ENCODE results near the gene HNRNPUL1. TPM values are rescaled to one million over a fixed set of nuclear protein-coding genes. Genes with fewer than 3 reads are reported as not detected.
"Not testable (repeated sequence)": the region's sequence is repeated elsewhere in the genome, so short reads cannot be mapped to it uniquely, and the experiment has no call there.

HNRNPUL1 gene
- polyA plus RNA-seq (ENCODE audit: insufficient read depth in 1 of 5, insufficient read length in 5 of 5, low replicate concordance in 1 of 5): 100 to 1,000 TPM; 195 to 226 (median 213) TPM
- long read RNA-seq, donor 1, partial matches to known transcripts: 253 of 257 reads
- long read RNA-seq, donor 1, other reads (novel, unspliced or antisense): 0 of 257 reads
- long read RNA-seq, donor 2, transcript HNRNPUL1-204 (15 exons, 3,555 nt): major isoform, 7 of 71 reads
- long read RNA-seq, donor 2, partial matches to known transcripts: 44 of 71 reads
- long read RNA-seq, donor 2, other reads (novel, unspliced or antisense): 15 of 71 reads
- long read RNA-seq, donor 3, partial matches to known transcripts: 128 of 131 reads
- long read RNA-seq, donor 3, other reads (novel, unspliced or antisense): 0 of 131 reads
- long read RNA-seq, donor 4, partial matches to known transcripts: 80 of 83 reads
- long read RNA-seq, donor 4, other reads (novel, unspliced or antisense): 0 of 83 reads
- long read RNA-seq, donor 5, partial matches to known transcripts: 148 of 156 reads
- long read RNA-seq, donor 5, other reads (novel, unspliced or antisense): 0 of 156 reads
- long read RNA-seq, donor 6, transcript HNRNPUL1-204 (15 exons, 3,555 nt): major isoform, 6 of 240 reads
- long read RNA-seq, donor 6, partial matches to known transcripts: 228 of 240 reads
- long read RNA-seq, donor 6, other reads (novel, unspliced or antisense): 0 of 240 reads
- long read RNA-seq, donor 7, transcript HNRNPUL1-204 (15 exons, 3,555 nt): major isoform, 8 of 231 reads
- long read RNA-seq, donor 7, partial matches to known transcripts: 178 of 231 reads
- long read RNA-seq, donor 7, other reads (novel, unspliced or antisense): 40 of 231 reads
- long read RNA-seq, donor 8, partial matches to known transcripts: 37 of 42 reads
- long read RNA-seq, donor 8, other reads (novel, unspliced or antisense): 0 of 42 reads

DNA sequence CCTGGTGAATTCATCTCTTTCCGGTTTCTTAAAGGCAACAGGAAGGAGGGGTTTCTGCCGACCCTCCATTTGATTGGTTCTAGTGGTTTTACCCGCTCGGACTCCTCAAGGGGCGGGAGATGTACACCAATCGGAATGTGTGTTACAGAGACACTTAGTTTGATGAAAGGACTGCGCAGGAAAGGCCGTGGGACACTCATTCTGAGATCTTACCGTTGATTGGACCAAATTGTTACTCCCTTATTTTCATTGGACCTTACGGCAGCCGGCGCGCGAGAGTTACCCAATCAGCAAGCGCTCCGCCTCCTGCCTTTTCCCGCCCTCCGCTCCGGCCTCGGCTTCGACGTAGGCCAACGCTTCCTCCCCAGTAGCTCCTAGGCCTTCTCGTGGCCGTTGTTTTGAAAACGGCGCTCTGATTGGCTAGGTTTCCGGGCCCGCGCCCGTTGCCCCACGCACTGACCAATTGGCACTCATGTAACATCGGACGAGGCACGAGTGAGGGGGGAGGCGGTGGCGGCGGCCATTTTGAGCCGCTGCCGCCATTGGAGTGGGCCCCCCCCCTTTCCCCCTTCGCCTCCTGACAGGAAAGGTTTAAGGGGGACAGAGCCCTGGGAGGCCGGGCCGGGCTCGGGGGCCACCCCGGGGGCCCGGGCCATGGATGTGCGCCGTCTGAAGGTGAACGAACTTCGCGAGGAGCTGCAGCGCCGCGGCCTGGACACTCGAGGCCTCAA is at the start of gene HNRNPUL1:
TSS of gene HNRNPUL1 (plus strand) at position 523 of the 731 bp plus-strand sequence. CDS start at position 655, 132 bp downstream.
- peak; percentile 100 for DNase-seq

DNA sequence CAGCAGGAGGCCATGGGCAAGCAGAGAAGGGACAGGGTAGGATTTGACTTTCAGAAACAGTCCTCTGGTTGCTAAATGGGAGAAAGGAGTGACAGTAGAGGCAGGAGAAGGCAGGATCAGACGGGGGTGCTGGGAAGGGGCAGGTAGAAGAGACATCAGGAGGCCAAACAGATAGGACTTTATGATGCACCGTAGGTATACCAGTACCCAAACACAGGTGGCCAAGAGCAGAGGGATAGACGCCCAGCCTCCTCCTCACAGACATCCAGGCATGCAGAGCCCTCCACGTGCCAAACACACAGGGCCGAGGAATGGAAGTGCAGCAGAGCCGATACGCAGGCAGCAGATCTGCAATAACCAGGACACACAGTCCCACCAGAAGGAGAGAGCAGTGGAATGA is 46.4 kb upstream of the HNRNPUL1 start:
- DNase-seq: no peak

DNA sequence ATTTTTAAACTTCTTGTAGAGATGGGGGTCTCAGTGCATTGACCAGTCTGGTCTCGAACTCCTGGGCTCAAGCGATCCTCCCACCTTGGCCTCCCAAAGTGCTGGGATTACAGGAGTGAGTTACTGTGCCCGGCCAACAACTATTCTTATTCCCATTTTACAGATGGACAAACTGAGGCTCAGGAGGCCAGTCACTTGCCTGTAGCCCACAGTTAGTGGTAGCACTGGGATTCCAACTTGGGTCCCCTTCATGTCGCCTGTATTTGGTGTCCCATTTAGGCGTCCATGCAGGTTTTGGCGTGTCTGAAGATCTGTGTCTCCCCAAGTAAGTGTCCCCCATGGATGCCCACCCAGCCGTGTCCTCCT is 45.9 kb upstream of the HNRNPUL1 start:
- DNase-seq: no peak

DNA sequence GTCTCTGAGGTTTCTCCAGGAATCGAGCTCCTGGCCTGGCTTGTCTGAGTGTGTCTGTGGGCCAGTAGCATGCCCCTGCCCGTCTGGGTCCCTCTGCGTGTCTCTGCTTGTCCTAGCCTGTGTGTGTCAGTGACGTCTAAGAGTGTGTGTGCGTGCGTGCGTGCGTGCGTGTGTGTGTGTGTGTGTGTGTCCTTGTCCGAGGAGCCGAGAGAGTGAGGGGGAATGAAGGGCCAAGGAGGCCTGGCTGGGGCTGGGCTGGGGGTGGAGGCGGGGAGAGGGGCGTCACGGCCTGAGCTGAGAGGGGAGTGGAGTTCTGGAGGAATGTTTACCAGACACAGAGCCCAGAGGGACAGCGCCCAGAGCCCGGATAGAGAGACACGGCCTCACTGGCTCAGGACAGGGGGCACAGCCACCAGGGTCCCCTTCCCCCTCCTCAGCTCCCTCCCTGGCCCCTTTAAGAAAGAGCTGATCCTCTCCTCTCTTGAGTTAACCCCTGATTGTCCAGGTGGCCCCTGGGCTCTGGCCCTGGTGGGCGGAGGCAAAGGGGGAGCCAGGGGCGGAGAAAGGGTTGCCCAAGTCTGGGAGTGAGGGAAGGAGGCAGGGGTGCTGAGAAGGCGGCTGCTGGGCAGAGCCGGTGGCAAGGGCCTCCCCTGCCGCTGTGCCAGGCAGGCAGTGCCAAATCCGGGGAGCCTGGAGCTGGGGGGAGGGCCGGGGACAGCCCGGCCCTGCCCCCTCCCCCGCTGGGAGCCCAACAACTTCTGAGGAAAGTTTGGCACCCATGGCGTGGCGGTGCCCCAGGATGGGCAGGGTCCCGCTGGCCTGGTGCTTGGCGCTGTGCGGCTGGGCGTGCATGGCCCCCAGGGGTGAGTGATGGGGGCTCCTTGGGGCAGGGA is 45.3 kb upstream of the HNRNPUL1 start, which contains the start of gene AXL:
TSS of gene AXL (plus strand) at position 609 of the 893 bp plus-strand sequence. CDS start at position 779, 170 bp downstream.
- DNase-seq: peak; percentile 89 to 91

DNA sequence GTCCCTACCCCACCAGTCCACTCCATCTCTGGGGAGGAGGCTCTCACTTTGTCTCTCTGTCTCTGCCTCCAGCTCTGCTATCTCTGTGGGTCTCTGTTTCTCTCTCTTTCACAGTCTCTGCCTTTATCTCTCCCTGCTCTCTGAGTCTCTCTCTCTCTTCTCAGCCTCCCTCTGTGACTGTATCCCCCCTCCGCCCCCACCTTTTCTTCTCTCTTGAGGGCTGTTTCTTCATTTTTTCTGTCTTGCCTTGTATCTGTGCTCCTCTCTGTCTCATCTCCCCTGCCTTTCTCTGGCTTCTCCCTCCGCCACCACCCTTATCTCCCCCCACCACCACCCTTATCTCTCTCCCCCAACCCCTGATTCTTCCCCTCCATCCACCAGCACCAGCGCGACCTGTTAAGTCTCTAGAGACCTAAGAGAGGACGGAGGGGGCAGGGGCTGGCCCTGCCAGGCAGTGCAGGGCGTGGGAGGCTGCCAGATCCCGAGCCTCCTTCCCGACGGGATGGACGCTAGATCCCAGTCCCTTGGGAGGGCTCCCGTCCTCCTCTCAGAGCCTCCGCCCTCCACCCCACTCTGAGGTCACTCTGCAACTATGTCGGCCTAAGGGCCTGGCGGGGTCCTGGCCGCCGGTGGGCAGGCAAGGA is 44.1 kb upstream of the HNRNPUL1 start:
- no peak for DNase-seq

DNA sequence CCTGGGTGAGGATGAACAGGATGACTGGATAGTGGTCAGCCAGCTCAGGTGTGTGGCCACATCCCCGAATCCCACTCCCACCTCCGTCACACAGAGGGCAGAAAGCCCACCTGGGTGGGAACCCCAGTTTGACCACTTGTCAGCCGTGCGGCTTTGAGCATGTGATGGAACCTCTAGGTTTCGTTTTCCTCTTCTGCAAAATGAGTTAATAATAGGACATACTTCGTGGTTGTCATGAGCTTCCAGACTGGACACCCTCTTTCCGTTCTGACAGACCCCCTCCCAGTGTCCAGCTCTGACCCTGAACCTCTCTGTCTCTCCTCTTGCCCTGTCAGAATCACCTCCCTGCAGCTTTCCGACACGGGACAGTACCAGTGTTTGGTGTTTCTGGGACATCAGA is 43.4 kb upstream of the HNRNPUL1 start:
- DNase-seq: no peak

DNA sequence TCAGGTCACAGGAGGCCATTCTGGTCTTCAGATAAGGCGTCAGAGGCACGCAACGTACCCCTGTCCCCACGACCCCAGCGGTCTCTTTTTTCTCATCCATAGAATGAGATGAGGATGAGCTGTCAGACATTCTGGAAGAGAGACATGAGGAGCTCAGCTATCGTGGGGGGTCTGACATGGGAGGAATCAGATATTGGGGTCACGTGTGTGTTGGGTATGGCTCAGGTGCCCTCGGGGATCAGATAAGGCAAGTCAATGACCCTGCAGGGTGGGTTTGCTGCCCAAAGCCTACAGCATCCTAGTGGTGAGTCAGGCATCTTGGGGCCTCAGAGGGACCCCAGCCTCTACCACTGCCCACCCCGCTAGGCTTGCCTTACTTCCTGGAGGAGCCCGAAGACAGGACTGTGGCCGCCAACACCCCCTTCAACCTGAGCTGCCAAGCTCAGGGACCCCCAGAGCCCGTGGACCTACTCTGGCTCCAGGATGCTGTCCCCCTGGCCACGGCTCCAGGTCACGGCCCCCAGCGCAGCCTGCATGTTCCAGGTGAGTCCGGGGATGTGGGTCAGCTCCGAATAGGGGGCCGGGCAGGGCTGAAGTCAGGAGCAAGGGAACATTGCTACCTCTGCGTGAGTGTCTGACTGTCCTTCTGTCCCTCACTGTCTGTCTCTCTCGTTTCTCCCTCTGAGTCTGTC is 42.5 kb upstream of the HNRNPUL1 start:
- no peak for DNase-seq

DNA sequence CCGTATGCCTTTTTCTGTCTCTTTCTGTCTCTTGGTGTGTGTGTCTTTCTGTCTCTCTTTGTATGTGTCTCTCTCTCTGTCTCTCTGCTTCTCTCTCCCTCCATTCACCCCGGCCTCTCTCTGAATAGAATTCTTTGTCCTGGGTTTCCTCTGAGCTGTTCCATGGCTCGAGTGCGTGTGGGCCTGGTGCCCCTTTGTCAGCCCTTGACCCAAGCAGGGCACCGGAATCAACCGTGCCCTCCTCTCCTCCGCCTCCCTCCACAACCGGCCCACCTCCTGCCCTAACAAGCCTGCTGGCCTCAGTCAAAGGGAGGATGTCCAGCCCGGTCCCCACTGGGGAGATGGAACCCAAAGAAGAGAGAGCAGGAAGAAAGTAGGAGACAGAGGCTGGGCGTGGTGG is 41.9 kb upstream of the HNRNPUL1 start:
- no peak for DNase-seq

DNA sequence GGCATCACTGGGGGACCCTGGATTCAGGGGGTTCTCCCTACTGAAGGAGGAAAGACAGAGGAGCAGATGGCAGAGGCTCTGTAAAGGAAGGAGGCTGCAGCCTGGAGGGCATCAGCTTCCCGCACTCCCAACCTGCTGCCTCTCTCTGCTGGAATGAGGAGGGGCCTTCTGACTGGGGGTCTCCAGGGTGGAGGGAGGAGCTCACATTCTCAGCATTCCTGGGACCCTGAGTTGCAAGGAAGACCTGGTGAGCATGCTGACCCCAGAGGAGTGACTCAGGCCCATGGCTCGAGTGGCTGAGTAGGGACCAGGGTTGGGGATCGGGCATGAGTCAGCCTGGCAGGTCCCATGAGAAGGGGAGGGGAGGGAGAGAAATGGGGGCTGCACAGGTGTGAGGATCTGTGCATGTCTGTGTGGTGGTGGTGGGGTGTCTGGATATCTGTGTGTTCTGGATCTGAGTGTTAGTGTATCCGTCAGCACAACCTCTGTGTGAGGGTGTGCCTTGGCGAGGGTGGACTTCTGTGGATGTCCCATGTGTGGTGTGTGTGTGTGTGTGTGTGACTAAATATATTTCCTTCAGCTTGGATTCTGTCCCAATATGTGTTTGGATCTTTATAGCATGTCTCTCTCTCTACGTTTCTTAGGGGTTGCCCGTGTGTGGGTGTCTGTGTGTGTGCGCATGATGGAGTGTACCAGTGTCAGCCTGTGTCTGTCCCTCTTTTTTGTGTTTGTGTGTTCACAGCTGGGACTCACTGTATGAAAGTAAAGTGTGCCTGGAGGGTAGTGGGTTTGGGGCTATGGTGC is 40.5 kb upstream of the HNRNPUL1 start:
- DNase-seq: no peak

DNA sequence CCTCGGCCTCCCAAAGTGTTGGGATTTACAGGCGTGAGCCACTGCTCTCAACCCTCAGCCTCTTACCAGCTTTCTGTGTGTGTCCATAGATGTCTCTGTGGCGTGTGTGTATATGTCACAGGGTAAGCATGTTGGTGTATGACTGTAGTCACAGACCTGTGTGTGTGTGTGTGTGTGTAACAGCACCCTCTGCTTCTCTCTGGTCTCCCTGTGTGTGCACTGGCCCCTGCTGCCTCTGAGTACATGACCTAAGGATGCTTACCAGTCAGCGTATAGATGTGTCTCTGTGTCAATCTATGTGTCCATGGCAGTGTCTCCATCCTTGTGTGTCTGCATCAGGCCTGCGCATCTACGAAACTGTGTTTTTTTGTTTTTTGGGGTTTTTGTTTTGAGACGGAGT is 39.5 kb upstream of the HNRNPUL1 start:
- DNase-seq: no peak

DNA sequence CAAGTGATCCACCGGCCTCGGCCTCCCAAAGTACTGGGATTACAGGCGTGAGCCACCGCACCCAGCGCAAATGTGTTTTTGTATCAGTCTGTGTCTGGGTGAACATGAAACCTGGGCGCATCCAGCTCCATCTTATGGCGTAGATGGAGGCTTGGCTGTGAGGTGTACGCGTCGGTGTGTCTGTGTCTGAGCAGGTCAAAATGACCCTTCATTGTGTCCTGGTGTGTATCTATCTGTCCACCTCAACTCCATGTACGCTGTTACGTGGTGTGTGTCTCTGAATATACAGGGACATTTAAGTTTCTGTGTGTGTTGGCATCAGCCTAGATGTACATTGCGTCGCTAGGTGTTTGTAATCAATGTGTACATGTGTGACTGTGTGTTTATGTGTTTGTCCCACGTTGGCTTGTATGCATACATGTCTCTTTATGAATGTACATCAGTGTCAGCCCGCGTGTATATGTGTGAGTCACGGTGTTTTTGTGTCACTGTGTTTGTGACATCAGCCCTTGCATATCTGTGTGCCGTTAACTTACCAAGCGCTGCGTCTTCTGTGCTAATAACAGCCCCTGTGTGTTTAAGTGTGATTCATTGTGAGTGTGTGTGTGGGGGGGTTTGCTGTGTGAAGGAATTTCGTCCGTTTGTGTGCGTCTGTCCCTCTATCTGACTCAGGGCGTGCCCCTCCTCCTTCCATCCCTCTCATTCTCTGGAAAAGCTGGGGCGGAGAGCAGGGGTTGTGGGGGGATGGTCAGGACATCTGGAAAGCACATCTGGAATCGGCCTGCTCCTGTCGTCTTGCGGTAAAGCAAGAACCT is 38.7 kb upstream of the HNRNPUL1 start:
- peak in 1 of 2 donors; percentile 48 for DNase-seq

DNA sequence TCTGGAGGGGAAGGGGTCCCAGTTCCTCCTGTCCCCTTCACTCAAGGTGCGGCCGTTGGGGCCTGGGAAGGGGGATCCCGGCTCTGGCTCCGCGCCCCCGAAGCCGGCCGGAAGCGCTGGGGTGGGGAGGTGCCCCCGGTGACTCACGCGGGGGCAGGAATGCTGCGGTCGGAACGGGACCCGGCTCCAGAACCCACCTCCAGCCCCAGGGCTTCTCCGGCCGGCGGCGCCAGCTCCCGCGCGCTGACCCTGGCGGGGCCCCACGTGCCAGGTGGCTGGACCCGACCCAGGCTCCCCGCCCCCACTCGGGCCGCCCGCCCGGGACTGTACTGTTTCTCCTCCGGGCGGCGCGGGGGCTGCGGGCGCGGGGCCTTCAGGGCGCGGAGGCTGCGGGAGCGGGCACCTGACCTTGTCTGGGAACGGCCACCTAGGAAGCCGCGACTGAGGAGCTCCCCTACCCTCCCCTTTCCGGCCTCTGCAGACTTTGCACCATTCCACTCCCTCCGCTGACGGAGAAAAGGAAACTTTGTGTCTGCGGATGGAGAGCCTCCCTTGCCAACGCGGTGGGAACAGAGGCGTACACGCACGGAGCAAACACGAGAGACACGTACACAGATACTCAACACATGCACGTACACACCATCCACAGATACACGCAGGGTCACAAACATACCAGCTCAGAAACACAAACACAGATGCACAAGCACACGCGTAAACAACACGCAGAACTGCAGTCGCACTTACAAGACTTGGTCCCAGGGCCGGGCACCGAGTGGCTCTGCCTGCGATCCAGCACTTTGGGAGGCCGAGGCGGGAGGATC is 37.9 kb upstream of the HNRNPUL1 start:
- peak in 1 of 2 donors; percentile 41 for DNase-seq

DNA sequence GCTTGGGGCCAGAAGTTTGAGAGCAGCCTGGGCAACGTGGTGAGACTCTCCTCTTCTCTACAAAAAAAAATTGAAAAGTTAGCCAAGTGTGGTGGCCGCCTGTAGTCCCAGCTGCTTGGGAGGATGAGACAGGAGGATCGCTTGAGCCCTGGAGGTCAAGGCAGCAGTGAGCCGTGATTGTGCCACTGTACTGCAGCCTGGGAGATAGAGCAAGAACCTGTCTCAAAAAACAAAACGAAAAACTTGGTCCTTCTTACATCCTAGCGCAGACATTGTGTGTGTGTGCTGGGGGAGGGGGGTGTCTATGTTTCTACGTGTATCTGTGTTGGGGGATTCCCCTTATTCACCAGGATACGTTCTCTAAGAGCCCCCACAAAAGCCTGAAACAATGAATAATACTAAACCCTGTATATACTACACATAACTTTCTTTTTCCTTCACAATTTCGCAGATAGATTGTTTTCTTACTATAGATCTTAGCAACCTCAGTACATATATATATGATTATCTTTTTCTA is 37.2 kb upstream of the HNRNPUL1 start:
- no peak for DNase-seq

DNA sequence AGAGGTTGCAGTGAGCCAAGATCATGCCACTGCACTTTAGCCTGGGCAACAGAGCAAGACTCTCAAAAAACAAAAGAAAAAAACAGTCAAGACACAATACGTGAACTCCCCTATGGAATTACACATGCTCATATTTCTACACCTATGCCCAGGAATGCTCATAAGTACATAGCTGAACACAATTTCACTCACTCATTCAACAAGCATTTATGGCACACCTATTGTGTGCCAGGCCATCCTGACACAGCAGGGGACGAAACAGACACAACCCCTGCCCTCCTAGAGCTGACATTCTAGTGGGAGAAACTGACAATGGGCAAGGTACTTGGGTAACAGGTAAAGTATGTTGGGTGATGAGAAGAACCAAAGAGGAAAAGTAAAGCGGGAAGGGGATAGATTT is 35.7 kb upstream of the HNRNPUL1 start:
- no peak for DNase-seq

DNA sequence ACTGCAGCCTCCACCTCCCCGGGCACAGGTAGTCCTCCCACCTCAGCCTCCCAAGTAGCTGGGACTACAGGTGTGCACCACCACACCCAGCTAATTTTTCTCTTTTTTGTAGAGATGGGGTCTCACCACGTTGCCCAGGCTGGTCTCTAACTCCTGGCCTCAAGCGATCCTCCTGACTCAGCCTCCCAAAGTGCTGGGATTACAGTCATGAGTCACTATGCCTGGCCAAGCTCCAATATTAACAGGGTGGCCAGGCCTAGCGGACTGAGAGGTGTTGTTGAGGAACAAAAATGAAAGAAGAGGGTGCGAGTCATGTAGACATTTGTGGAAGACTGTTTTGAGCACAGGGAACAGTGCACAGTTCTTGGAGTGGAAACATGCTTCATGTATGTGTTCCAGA is 34.8 kb upstream of the HNRNPUL1 start:
- DNase-seq: not testable (repeated sequence)

DNA sequence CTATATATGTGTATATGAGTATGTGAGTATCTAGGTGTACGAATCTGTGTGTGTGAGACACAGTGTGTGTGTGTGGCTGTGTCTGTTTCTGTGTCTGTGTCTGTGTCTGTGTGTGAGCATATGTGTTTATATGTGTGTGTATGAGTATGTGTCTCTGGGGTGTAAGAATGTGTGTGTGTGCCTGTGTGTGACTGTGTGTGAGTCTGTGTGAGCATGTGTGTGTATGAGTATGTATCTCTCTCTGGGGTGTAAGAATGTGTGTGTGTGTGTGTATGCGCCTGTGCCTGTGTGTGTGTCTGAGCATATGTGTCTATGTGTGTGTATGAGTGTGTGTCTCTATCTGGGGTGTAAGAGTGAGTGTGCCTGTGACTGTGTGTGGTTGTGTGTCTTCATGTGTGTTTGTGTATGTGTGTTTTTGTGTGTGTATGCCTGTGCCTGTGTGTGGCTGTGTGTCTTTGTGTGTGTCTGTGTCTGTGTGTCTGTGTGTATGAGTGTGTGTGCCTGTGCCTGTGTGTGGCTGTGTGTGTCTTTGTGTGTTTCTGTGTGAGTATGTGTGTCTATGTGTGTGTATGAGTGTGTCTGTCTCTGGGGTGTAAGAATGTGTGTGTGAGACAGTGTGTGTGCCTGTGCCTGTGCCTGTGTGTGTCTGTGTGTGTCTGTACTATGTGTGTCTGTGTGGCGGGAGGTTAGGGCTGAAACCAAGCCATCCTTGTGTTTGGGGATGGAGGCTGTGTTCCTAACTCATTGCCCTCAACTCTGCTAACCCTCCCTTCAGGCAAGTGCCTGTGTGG is 33.9 kb upstream of the HNRNPUL1 start:
- DNase-seq: no peak

Measured in right lung (tissue), 10 donors.